Activated T-cell treated with anti-CD3 and anti-CD28 coated beads, Interleukin-2, amount 50 U/mL, for 24 hours (primary cell): ENCODE results near the gene RGS9.
"Not testable (repeated sequence)": the region's sequence is repeated elsewhere in the genome, so short reads cannot be mapped to it uniquely, and the experiment has no call there.

Experiments used
- DNase-seq: peaks from one replicate; pipeline ENCODE4 v3.0.0-alpha.2; 2020
- H3K27ac Mint-ChIP-seq: 2 replicates; pipeline ENCODE4 v1.8.0; 2020; ENCODE audit warnings: mild to moderate bottlenecking, mixed read lengths
- H3K27me3 Mint-ChIP-seq: 2 replicates; pipeline ENCODE4 v1.8.0; 2020; ENCODE audit warnings: mixed read lengths
- H3K36me3 Mint-ChIP-seq: 2 replicates; pipeline ENCODE4 v1.8.0; 2020; ENCODE audit warnings: low read depth, mixed read lengths
- H3K4me1 Mint-ChIP-seq: 2 replicates; pipeline ENCODE4 v1.8.0; 2020; ENCODE audit warnings: low read depth, mixed read lengths
- H3K4me3 Mint-ChIP-seq: 2 replicates; pipeline ENCODE4 v1.8.0; 2020; ENCODE audit warnings: mild to moderate bottlenecking, moderate library complexity, mixed read lengths
- H3K9me3 Mint-ChIP-seq: 2 replicates; pipeline ENCODE4 v1.8.0; 2020; ENCODE audit warnings: mixed read lengths

RGS9 gene

GRCh38 chr17:65137021-65137939 is at the start of gene RGS9:
Gene RGS9 (plus strand): TSS chr17:65137370. CDS start chr17:65137541, 171 bp downstream.
- Mint-ChIP-seq H3K27me3 (peaks cover 26% of the 10 kb centered on the region), H3K27ac (peak within 1 kb of the TSS; percentile 13), H3K4me1 (peaks cover 23% of the 10 kb centered on the region), H3K9me3 (no peaks in the 10 kb centered on the region), H3K36me3 (no peaks in the 10 kb centered on the region), H3K4me3 (peak within 1 kb of the TSS; percentile 55)
- peak; percentile 89 for DNase-seq

DNA sequence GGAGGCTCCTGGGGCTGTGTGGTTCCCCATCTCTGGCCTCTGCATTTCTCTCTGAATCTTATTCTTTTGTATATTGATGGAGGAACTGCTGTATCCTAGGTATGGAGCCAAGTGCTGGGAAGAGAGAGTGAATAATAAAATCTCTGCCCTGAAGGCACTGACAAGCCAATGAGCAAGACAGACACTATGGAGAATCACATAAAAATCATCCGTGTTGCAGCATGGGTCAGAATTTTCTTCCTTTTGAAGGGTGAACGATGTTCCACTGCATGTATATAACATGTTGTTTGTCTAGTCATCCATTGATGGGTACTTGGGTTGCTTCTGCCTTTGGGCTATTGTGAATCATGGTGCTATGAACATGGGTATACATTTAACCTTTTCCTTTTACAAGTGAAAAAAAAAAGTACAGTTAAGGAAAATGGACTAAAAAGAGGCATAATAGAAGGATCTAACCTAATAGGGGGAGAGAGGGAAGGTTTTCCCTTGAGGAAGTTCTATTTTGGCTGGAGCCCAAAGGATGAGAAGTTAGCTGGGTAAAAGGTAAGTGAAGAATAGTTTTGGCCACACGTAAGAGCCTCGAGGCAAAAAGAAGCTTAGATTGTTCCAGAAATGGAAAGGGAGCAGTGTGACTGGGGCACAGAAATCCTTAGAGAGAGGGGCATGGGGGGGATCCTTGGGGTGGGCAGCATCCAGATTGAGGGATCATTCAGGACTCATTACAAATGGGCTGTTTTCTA is 48.4 kb upstream of the RGS9 start:
- H3K4me3 Mint-ChIP-seq = no peak overlapping the region
- H3K9me3 Mint-ChIP-seq = no peaks in the 10 kb centered on the region
- no peak for DNase-seq
- no peaks in the 10 kb centered on the region for H3K36me3 Mint-ChIP-seq
- H3K27ac Mint-ChIP-seq = no peak overlapping the region
- no peaks in the 10 kb centered on the region for H3K27me3 Mint-ChIP-seq
- no peaks in the 10 kb centered on the region for H3K4me1 Mint-ChIP-seq

DNA sequence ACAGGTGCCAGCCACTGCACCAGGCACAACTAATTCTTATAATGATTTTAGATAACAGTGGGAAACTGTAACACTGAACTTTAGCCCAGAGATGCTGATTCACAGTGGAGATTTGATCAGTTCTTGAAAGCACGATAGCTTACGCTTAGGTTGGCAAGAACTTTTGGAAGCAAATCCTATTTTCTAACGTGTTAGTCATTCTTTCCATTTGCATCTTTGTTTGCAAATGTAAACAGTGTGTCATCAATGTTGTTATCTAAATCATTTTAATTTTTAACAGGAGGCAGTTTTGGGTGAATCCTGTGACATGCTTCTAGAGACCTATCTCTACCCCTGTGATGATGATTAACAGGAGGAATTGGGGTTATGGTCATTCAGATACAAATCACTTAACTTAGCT is 44.9 kb upstream of the RGS9 start:
- Mint-ChIP-seq H3K27me3 (no peaks in the 10 kb centered on the region), H3K27ac (no peak overlapping the region), H3K36me3 (no peaks in the 10 kb centered on the region), H3K9me3 (no peaks in the 10 kb centered on the region), H3K4me1 (peaks cover 8% of the 10 kb centered on the region), H3K4me3 (no peak overlapping the region)
- no peak for DNase-seq

DNA sequence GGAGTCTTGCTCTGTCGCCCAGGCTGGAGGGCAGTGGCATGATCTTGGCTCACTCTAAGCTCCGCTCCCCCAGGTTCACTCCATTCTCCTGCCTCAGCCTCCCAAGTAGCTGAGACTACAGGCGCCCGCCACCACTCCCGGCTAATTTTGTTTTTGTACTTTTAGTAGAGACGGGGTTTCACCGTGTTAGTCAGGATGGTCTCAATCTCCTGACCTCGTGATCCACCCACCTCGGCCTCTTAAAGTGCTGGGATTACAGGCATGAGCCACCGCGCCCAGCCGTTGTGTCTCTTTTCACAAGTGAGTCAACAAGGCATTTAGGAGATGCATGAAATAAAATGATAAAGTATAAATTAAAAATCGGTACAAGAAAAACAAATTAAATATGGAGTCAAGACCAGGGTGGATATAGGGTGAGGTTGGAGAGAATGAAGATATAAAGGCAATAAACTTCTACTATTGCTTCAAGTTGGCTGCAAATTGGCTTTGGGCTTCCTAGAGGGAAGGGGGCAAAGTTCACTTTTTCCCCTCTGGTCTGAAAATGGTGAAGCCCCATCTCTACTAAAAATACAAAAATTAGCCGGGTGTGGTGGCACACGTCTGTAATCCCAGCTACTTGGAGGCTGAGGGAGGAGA is 44.3 kb upstream of the RGS9 start:
- not testable (repeated sequence) for H3K27ac Mint-ChIP-seq, H3K4me3 Mint-ChIP-seq

GRCh38 chr17:65093930-65094329 is 43.2 kb upstream of the RGS9 start:
- Mint-ChIP-seq H3K27me3 (no peaks in the 10 kb centered on the region), H3K4me3 (no peak overlapping the region), H3K9me3 (no peaks in the 10 kb centered on the region), H3K36me3 (no peaks in the 10 kb centered on the region), H3K27ac (no peak overlapping the region), H3K4me1 (peaks cover 8% of the 10 kb centered on the region)
- DNase-seq = no peak

More for the DNA sequence above, 44.3 kb upstream of the RGS9 start:
- DNase-seq, H3K9me3 Mint-ChIP-seq, H3K27me3 Mint-ChIP-seq, H3K4me1 Mint-ChIP-seq, H3K36me3 Mint-ChIP-seq: not testable (repeated sequence)

GRCh38 chr17:65095465-65095864 is 41.7 kb upstream of the RGS9 start:
- H3K4me1 Mint-ChIP-seq = peaks cover 21% of the 10 kb centered on the region
- H3K27me3 Mint-ChIP-seq = no peaks in the 10 kb centered on the region
- no peaks in the 10 kb centered on the region for H3K36me3 Mint-ChIP-seq

GRCh38 chr17:65096382-65096781 is 40.8 kb upstream of the RGS9 start:
- H3K36me3 Mint-ChIP-seq, H3K9me3 Mint-ChIP-seq, DNase-seq, H3K27me3 Mint-ChIP-seq, H3K27ac Mint-ChIP-seq, H3K4me3 Mint-ChIP-seq: not testable (repeated sequence)
- H3K4me1 Mint-ChIP-seq = peaks cover 27% of the 10 kb centered on the region

More at GRCh38 chr17:65095465-65095864, 41.7 kb upstream of the RGS9 start:
- H3K27ac Mint-ChIP-seq = no peak overlapping the region
- H3K4me3 Mint-ChIP-seq = no peak overlapping the region
- H3K9me3 Mint-ChIP-seq = no peaks in the 10 kb centered on the region
- DNase-seq = no peak

GRCh38 chr17:65097110-65097509 is 40.1 kb upstream of the RGS9 start:
- Mint-ChIP-seq H3K27ac (no peak overlapping the region), H3K9me3 (no peaks in the 10 kb centered on the region), H3K4me1 (peaks cover 27% of the 10 kb centered on the region), H3K27me3 (no peaks in the 10 kb centered on the region), H3K36me3 (no peaks in the 10 kb centered on the region), H3K4me3 (no peak overlapping the region)
- DNase-seq = no peak

GRCh38 chr17:65099475-65099874 is 37.7 kb upstream of the RGS9 start:
- peak overlapping the region; percentile 67 for H3K27ac Mint-ChIP-seq
- no peak for DNase-seq
- H3K36me3 Mint-ChIP-seq = no peaks in the 10 kb centered on the region
- peak overlapping the region; percentile 6 for H3K4me3 Mint-ChIP-seq
- peaks cover 2% of the 10 kb centered on the region for H3K27me3 Mint-ChIP-seq
- peaks cover 27% of the 10 kb centered on the region for H3K4me1 Mint-ChIP-seq
- no peaks in the 10 kb centered on the region for H3K9me3 Mint-ChIP-seq

DNA sequence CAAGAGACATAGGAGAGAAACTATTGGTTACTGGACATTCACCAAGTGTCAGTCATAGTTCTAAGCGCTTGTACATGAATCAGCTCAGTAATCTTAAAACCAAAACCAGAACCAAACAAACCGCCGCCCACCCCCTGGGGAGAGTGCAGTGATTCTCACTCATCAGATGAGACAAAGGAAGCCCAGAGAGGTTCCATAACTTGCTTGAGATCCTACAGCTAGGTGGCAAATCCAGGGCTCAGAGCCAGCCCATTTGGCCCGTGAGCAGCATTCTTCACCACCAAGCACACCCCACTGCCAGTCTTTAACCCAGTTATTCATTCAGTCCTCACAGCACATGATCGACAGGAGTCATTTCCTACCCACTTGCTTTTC is 37.2 kb upstream of the RGS9 start:
- H3K4me1 Mint-ChIP-seq = peaks cover 27% of the 10 kb centered on the region
- H3K4me3 Mint-ChIP-seq = peak overlapping the region; percentile 75
- peaks cover 4% of the 10 kb centered on the region for H3K27me3 Mint-ChIP-seq
- H3K9me3 Mint-ChIP-seq = no peaks in the 10 kb centered on the region
- H3K27ac Mint-ChIP-seq = peak overlapping the region; percentile 90
- peak; percentile 83 for DNase-seq
- H3K36me3 Mint-ChIP-seq = no peaks in the 10 kb centered on the region

- Mint-ChIP-seq H3K4me3 (peak overlapping the region; percentile 75), H3K36me3 (no peaks in the 10 kb centered on the region)
Measured at GRCh38 chr17:65100316-65101140, 36.6 kb upstream of the RGS9 start.

DNA sequence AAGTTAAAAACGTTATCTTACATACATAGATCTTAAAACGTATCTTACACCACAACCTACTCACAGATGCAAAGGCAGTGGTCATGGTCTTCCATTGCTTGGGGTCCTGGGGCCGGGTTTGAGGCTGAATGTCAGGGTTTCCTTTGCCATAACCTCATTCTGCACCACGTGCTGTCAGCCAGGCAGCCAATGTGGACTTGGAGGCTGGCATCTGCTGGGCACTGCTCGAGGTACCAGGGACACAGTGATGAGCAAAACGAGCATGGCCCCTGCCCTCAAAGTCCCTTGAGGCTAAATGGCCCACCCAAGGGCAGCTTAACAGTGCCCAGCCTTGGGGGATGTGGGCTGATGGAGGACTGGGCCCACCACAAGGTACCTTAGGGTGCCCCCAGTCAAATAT is 35.8 kb upstream of the RGS9 start:
- no peak for DNase-seq
- peak overlapping the region; percentile 69 for H3K4me3 Mint-ChIP-seq
- H3K27me3 Mint-ChIP-seq = peaks cover 4% of the 10 kb centered on the region
- H3K9me3 Mint-ChIP-seq = no peaks in the 10 kb centered on the region
- H3K27ac Mint-ChIP-seq = peak overlapping the region; percentile 37
- H3K36me3 Mint-ChIP-seq = no peaks in the 10 kb centered on the region
- peaks cover 21% of the 10 kb centered on the region for H3K4me1 Mint-ChIP-seq

More at GRCh38 chr17:65100316-65101140, 36.6 kb upstream of the RGS9 start:
- H3K9me3 Mint-ChIP-seq = no peaks in the 10 kb centered on the region
- H3K4me1 Mint-ChIP-seq = peaks cover 27% of the 10 kb centered on the region
- DNase-seq = peak; percentile 87
- peak overlapping the region; percentile 90 for H3K27ac Mint-ChIP-seq
- H3K27me3 Mint-ChIP-seq = peaks cover 4% of the 10 kb centered on the region

DNA sequence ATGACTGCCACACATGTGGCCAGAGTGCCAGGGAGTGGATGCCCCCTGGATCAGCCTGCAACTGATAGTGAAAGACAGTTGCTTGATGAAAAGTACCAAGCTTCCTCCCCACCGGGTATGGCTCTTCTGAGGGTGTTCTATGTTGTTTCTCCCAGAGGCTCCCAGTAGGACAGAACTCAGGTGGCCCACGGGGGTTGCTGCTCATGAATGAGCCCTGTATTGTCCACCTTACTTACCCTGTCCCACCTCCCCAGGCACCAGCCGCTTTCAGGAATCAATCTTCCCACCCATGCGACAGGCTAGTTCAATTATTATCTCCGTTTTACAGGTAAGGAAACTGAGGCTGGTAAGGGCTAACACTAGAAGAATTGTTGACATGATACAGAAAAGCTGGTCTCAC is 34.9 kb upstream of the RGS9 start:
- DNase-seq = no peak
- no peak overlapping the region for H3K27ac Mint-ChIP-seq
- no peaks in the 10 kb centered on the region for H3K36me3 Mint-ChIP-seq
- H3K27me3 Mint-ChIP-seq = peaks cover 4% of the 10 kb centered on the region
- peaks cover 19% of the 10 kb centered on the region for H3K4me1 Mint-ChIP-seq
- no peak overlapping the region for H3K4me3 Mint-ChIP-seq
- H3K9me3 Mint-ChIP-seq = no peaks in the 10 kb centered on the region

GRCh38 chr17:65102788-65103187 is 34.4 kb upstream of the RGS9 start:
- Mint-ChIP-seq H3K36me3 (no peaks in the 10 kb centered on the region), H3K4me1 (peaks cover 19% of the 10 kb centered on the region), H3K27ac (no peak overlapping the region), H3K27me3 (peaks cover 4% of the 10 kb centered on the region), H3K4me3 (no peak overlapping the region), H3K9me3 (no peaks in the 10 kb centered on the region)
- DNase-seq = no peak
